GM11168 (cell line): ENCODE results near the gene HACD1.
"Not testable (repeated sequence)": the region's sequence is repeated elsewhere in the genome, so short reads cannot be mapped to it uniquely, and the experiment has no call there.

Experiments
- in situ Hi-C: fragments of 300-500 bp; cut with MboI; formaldehyde crosslinking; loops from one replicate; pipeline ENCODE4 v1.12.0; 2022; ENCODE audit warnings: low sequenced_read_pairs; ENCODE audit not compliant: unreplicated experiment

Gene HACD1

DNA sequence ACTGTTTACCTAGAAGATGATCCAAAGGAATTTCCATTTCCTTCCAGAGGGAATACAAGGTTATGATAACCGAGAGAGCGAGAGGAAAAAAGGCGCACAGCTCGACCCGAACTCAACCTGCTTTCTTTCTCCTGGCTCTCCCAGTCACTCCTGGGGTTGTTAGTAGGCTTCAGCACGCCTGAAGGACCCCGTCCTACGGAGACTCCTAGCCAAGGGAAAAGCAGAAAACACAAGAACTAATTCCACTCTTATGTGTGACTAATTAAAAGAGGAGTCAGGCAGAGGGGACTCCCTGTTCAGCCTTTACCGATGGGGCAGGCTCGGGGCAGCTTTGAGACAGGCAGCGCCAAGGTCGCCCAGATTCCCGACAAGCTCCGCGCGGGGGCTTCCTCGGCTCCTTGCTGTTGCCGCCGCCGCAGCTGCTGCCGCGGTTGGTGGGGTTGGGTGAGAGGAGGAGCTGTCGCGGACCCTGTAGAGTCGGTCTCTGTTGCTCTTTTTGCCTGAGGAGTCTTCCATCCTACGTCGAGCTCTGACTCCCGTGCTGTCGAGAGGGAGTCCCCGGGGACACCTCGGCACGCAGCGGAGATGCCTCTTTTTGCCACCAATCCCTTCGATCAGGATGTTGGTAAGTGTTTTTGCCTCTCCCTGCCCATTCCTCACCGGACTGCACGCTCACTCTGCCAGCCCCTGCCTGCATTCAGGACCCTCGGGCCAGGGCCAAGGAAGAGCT is 26.7 kb upstream of the HACD1 start, which contains the start of gene STAM:
Gene STAM, plus strand, starts transcription at position 397 of the 730 bp plus-strand sequence. Its CDS starts 189 bp downstream, at position 586.
- in situ Hi-C loops: no loop called here

DNA sequence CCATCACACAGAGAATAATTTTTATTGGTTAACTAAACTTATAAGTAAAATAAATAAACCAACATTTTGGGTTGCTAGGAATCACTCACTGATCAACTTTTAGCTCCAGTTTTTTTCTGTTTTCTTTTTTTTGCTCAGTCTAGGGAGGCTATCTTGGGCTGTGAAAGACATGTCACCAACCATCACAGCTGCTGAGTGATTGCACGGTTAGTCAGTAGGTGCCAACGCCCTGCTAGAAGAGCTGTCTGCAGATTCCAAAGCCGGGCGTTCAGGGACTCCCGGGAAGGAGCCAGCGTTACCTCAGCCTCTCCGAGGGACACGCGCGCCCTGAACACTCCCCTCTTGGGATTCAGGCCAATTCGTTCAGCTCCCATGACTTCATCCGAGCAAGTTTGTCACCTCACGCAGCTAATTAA is 26.2 kb upstream of the HACD1 start:
- in situ Hi-C loops: no loop called here

DNA sequence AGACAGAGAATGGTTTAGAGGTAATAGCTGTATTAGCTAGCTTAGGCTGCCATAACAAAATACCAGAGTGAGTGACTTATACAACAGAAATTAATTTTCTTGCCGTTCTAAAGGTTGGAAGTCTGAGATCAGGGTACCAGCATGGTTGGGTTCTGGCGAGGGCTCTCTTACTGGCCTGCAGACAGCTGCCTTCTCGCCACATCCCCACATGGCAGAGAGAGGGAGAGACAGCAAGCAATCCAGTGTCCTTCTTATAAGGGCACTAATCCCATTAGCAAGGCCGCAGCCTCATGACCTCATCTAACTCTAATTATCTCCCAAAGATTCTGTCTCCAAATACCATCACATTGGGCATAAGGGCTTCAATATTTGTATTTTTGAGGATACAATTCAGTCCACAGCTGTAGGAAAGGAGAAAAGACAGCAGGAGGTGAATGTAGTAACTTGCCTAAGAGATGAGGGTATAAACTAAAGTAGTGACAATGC is 23.2 kb upstream of the HACD1 start:
- in situ Hi-C loops: no loop called here

DNA sequence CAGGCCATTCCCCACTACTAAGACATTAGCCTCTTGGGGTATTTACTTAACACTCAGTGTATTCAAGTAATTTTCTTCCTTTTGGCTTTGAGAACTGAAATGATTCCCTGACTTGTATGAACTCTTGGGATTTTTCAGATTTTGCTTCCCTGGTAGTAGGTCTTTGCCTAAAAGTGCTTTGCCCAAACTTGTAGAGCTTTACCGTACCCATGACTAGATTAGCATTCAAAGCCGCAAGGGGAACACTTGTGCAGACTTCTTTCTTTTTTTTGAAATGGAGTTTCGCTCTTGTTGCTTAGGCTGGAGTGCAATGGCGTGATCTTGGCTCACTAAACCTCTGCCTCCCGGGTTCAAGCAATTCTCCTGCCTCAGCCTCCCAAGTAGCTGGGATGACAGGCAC is 20.7 kb upstream of the HACD1 start:
- in situ Hi-C loops: no loop called here

DNA sequence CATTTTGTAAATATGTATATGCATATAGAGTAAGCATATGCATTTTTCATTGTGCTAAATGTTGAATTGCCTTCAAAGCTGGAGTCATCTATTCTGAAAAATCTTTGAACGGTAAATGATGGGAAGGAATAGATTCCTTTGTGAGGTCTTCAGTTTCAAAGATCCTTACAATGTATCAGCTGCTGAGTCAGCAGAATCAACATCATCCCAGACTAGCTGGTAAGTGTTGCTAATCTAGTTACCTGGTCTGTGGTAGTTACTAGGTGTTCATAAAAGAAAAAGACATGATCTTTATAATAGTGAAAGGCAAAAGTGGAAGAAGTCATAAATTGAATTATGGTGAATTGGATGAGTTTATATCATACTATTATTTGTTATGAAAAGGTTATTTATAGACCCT is 16.2 kb upstream of the HACD1 start:
- in situ Hi-C loops: no loop called here

DNA sequence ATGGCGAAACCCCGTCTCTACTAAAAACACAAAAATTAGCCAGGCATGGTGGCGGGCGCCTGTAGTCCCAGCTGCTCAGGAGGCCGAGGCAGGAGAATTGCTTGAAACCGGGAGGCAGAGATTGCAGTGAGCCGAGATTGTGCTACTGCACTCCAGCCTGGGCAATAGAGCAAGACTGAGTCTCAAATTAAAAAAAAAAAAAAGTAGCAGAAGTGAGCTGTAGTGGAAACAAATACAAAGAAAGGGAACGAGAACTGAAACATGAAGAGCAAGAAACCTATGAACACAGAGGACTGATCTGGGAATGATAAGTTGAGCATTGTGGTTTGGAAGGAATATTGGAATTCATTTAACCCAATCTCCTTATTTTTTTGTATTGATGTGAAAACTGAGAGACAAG is 15.4 kb upstream of the HACD1 start:
- in situ Hi-C loops: not testable (repeated sequence)

DNA sequence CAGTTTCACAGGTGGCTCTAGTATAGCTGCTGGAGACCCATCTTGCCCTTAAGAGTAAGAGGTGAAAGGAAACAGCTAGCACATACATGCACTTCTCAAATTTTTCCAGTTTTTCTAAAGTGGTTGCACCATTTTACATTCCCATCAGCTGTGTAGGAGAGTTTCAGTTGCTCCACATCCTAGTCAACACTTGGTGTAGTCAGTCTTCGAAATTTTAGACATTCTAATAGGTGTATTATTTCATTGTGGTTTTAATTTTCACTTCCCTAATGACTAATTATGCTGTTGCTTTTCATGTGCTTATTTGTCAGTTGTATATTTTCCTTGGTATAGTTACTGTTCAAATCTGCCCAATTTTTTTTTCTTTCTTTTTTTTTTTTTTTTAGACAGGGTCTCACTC is 9.5 kb upstream of the HACD1 start:
- in situ Hi-C loops: no loop called here

DNA sequence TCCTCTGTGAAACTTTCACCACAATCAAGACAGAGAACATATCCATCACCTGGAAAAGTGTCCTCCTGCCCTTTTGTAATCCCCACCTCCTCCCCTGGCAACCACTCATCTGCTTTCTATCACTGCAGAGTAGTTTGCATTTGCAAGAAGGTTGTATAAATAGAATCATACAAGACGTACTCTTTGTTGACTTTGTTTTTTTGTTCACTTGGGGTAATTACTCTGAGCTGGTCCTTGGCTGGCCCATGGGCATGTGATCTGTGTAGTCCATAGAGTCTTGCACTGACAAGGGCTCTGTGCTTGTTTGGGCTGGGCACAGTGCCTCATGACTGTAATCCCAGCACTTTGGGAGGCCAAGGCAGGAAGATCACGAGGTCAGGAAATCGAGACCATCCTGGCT is 7.8 kb upstream of the HACD1 start:
- in situ Hi-C loops: loop anchor here (25.0 kb wide), 1 partner anchor 487 kb away; no protein-coding TSS in a partner anchor

DNA sequence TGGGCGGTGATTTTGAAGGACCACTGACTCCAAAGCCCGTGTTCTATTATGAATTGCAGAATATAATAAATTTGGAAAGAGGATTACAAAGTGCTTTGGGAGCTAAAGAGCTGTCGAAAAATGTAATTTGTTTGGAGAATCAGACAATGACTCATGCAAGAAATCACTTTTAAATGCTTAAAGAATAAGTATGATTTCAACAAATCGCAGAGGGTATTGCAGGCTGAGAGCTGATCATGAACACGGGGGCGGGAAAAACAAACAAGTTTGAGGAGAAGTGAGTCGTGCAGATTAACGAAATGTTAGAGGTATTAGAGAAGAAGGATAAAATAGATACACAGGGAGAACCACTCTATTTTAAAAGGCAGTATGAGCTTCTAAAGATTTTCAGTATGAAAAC is 4.9 kb upstream of the HACD1 start:
- in situ Hi-C loops: loop anchor here (25.0 kb wide), 1 partner anchor 490 kb away; no protein-coding TSS in a partner anchor

DNA sequence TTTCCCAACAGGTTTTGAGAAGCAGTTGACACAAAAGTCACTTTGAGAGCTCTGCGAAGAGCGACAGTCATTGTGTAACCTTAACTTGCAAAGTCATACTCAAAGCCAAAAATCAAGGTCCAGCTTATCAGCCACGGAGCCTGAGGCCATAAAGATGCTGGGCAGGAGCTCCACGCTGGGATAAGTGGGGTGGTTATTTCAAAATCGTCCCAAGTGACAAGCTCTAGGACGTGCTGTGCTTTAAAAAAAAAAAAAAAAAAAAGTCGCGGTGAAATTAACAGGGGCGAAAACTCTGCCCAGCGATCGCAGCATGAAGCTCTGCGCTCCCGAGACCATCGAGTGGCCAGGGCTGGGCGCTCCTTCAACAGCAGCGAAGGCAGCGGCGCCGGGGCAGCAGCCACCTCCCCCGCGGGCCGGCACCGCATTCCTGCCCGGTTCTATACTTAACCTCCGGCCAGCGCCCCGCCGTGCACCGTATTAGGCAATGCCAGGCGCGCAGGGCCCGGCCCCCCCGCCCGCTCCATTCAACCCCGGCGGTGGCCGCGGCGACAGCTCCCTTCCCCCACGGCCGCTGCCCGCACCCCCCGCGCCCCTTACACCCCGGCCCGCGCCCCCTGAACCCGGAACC is 657 bp downstream of the HACD1 start:
- in situ Hi-C loops: loop anchor here (25.0 kb wide), 1 partner anchor 496 kb away; no protein-coding TSS in a partner anchor

DNA sequence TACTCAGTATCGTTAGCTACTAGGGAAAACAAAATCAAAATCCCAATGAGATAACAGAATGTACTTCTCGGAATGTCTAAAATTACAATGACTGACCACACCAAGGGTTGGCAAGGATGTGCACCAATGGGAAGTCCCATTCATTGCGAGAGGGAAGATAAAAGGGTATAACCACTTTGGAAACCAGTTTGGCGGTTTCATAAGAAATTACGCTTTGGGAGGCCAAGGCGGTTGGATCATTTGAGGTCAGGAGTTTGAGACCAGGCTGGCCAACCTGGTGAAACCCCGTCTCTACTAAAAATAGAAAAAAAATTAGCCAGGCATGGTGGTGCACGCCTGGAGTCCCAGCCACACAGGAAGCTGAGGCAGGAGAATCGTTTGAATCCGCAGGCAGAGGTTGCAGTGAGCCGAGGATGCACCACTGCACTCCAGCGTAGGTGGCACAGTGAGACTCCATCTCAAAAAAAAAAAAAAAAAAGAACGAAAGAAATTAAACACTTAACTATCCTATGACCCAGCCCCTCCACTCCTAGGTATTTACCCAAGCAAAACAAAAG is 7.6 kb downstream of the HACD1 start:
- in situ Hi-C loops: loop anchor here (5.0 to 25.0 kb wide), 2 partner anchors 133 to 503 kb away; no protein-coding TSS in a partner anchor

DNA sequence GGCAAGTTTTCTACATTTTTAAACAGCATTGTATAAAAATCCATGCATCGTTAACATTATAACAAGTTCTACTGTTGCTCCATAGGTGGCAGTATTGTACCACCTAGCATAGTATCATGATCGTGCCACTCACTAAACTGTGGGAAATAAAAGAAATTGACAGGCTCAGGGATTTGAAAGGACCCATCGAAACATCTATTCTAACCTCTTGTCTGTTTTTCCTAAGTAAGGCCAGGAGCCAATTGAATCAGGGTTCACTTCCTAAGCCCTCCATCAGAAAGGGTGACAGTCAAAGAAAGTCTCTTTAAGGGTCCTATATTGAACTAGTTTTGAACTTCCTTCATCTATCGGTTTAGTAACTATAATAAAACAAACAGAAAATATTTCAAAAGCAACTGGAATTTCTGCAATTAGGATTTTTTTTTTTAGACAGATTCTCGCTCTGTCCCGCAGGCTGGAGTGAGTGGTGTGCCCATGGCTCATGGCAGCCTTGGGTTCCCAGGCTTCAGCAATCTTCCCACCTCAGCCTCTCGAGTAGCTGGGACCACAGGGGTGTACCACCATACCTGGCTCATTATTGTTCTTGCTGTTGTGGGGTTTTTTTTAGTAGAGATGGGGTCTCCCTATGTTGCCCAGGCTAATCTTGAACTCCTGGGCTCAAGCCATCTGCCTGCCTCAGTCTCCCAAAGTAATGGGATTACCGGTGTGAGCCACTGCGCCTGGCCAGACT is 9.4 kb downstream of the HACD1 start:
- in situ Hi-C loops: loop anchor here (5.0 to 25.0 kb wide), 2 partner anchors 135 to 505 kb away; no protein-coding TSS in a partner anchor

DNA sequence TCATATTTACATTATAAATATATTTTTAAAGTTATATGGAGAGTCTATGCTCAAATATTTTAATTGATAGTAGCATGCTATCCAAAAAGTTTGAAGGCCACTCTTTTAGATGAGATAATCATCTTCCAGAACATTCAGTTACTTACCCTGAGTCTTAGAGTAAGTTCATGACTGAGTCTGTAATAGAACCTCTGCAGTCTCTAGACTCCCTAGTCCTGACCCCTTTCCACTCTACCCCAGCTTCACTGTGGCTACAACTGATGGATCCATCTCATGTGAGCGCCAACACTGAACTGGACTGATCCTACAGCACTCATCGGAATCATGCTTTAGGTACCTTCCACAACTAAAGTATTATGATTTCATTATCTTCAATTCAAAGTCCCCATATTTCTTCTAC is 10.1 kb downstream of the HACD1 start:
- in situ Hi-C loops: loop anchor here (5.0 to 25.0 kb wide), 2 partner anchors 135 to 505 kb away; no protein-coding TSS in a partner anchor

DNA sequence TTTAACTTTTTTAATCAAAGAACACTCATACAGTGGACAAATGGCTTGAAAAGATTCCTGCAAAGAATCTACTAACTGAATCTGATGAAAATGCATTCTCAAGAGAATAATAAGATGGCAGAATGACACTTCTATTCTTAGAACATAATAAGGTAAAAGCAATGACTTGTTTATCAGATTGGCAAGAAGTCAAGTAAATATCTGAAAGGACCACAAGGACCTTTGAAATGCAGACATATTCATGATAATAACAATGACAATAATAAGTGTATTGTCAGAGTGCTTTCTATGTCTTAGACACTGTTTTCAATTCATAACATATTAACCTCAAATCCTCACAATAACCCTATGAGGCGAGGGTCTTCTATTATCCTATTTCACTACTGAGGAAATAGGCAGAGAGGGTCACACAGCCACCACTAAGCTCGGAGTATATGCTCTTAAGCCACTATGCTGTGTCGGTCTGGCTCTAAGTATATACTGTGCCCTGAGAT is 10.6 kb downstream of the HACD1 start:
- in situ Hi-C loops: loop anchor here (5.0 to 25.0 kb wide), 2 partner anchors 136 to 506 kb away; no protein-coding TSS in a partner anchor

DNA sequence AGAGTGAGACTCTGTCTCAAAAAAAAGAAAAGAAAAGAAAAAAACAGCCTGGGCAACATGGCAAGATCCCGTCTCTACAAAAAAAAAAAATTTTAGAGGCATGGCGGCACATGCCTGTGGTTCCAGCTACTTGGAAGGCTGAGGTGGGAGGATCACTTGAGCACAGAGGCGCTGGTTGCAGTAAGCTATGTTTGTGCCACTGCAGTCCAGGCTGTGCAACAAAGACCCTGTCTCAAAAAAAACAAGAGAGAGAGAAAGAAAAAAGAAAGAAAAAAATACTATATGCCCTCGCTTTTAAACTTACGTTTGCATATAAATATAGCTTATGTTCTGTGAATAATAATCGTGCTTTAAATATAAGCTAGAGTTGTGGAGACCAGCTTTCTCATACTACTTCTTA is 11.2 kb downstream of the HACD1 start:
- in situ Hi-C loops: loop anchor here (5.0 to 25.0 kb wide), 2 partner anchors 136 to 506 kb away; no protein-coding TSS in a partner anchor

DNA sequence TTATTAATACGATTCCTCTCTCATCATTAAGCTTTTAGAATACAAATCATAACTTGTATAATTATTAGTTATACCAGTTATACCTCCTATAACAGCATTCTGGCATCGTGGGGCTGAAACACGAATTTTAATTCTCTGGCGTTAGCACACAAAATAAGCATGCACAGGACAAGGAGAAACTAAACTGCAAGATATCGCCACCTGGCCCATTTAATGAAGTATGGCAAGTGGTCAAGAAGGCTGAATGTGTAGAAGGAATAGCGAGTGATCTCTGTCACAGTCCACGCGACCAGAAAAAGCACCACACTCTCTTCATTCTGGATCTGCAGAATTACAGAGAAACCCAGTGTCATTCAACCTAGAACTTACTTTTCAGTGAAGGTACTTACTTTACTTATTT is 18.1 kb downstream of the HACD1 start:
- in situ Hi-C loops: no loop called here

DNA sequence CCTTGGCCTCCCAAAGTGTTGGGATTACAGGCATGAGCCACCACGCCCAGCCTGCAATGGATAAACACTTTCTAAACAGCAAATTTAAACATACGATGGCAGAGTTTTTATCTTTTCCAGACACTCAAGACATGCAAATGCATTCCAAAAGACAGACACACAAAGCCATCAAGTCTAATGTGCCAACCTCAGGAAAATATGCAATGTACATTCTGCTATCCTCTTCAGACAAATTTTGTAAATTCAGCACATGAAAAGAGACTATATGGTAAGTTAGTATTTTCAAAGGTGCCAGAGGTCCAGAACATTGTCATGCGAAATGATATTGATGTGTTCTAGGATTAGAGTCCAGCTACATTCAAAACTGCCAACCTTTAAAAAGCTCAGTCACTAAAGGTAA is 19.8 kb downstream of the HACD1 start:
- in situ Hi-C loops: no loop called here

DNA sequence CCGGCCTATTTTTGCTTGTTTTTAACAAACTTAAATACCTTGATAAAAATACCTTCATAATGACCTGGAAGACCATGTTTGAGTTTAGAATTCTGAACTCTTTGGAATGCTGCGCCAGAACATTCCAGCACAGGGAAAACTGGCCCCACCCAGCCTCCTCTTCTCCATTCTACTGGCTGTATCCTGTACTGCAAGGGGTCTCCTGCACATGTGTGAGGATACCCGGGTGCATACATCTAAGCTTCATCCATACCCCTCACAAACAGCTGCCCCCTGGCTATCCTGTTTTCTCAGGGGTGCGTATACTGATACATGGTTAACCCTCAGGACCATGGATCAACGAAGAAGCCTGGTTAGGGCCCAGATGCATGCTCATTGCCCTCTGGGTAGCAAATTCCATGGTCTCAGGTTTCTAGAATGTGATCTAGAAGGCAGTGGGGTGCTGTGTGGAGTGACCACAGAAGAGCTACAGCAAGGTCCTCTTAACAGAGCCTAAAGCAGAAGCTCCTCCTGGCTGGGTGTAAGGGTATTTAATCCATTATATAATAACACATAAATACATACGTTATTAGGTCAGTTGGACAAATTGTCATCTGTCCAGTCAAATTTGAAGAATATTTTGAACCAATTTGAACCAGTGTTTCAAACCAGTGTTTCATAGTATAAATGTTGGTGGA is 26.1 kb downstream of the HACD1 start:
- in situ Hi-C loops: no loop called here

DNA sequence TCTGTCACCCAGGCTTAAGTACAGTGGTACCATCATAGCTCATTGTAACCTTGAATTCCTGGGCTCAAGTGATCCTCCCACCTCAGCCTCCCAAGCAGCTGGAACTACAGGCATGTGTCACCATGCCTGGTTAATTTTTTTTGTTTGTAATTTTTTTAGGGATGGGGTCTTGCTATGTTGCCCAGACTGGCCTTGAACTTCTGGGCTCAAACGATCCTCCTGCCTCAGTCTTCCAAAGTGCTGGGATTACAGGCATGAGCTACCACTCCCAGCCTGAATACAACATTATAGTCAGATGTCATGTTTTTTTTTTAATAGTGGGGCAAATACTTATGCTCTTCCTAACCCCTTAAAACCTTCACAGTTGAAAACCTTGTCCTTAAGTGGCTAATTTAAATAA is 27.9 kb downstream of the HACD1 start:
- in situ Hi-C loops: not testable (repeated sequence)
